Stimulated activated CD4-positive, alpha-beta T cell treated with anti-CD3 and anti-CD28 coated beads, Interleukin-1b, Interleukin-23, amount 100 ng/mL, for 24 hours (primary cell): ENCODE results near the gene ZNF107.
A peak's percentile ranks its signal among the peaks of the same experiment; 100 is the strongest.

Source experiments
- DNase-seq, 4 experiments: peaks; one replicate each; pipeline ENCODE4 v3.0.0-alpha.2; 2020; ENCODE audit warnings: low read depth in 4 of 4, low spot score in 1 of 4

The ZNF107 gene

DNA sequence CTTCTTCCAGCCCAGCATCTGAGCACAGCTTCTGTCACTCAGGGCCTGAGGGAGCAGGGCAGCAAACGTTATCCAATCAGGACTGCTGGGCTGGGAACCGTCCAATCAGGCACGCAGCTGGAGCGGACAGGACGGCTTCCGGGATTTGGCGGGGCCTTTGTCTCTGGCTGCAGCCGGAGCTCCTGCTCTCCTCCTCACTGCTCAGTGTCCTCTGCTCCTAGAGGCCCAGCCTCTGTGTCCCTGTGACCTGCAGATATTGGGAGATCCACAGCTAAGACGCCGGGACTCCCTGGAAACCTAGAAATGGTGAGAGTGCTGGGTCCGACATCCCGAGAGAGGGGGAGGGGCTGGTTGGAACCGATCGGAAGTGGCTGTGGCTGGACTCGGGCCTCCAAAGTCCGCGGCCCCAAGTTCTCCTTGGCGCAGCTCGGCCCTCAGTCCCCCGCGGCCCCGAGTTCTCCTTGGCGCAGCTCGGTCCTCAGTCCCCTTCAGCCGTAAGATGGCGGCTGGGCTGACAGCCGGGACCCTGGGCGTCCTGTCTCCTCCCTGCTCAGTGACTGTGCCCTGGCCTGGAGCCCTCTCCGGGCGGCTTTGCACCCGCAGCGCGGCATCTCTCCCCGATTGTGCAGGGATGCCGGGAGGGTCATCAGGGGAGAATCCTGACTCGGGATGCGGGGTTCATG is at the start of gene ZNF107:
ZNF107 (plus strand) TSS at position 154 of the 683 bp plus-strand sequence; CDS start at position 304, 150 bp downstream.
- DNase-seq: peak; percentile 43 to 76 (median 66)

DNA sequence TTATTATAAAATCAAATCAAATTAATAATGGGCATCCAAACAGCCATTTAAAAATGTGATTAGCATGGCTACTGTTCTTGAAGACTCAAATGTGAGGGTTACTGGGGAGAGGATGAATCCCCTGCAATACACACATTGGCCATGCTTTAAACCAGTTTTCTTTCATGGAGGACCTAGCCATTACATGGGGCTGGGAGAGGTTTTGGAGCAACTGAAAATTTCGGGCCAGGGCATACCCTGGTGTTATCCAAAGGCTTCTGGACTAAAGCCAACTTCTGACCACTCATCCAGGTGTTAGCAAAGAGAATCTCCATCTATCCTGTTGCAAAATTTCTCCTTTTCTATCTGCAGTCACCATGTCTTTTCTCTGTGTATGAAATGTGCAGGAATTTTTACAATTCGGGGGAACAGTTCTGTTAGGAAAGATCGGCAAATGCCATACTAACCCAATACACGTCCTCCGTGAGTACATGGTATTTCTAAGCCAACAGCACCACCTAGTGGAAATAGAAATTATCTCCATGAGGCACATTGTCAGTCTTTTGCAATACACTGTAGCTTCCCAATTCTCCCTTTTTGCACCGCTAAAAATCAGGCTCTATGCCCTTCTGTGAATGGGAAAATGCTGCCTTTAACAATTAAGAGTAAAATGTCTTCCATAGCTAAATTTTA is 47.0 kb upstream of the ZNF107 start:
- DNase-seq: no peak

DNA sequence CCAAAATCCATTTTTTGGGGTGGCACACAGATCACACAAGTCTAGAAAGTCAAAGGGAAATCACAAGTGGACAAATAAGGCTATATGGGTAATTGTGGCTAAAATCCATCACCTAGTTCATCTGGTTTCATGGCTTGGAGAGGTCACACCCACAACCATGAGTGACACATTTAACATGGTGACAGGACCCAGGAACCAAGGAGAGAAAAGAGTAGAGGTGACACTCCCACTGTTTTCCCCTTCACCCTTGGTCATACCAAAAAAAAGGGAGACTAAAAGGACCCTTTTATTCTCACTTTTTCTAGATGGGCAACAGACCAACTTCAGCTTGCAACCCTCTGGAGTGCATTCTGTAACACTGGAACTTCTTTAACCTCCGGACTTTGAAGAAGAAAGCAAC is 46.2 kb upstream of the ZNF107 start:
- no peak for DNase-seq

DNA sequence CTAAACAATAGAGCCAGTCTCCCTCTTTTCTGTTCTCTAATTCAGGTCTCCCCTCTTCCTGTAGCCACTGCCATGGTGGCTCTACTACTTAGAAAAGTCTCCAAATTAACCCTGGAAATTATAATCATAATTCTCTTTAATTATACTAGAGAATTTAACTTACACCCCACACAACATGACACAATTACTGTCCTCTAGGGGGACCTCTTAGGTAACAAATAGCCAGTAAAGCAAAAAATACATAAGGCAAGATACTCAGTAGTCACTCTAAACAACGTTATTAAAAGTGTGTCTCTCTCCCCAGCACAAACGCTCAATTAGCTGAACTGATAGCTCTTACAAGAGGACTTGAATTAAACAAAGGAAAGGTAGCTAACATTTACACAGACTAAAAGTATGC is 44.3 kb upstream of the ZNF107 start:
- DNase-seq: no peak

DNA sequence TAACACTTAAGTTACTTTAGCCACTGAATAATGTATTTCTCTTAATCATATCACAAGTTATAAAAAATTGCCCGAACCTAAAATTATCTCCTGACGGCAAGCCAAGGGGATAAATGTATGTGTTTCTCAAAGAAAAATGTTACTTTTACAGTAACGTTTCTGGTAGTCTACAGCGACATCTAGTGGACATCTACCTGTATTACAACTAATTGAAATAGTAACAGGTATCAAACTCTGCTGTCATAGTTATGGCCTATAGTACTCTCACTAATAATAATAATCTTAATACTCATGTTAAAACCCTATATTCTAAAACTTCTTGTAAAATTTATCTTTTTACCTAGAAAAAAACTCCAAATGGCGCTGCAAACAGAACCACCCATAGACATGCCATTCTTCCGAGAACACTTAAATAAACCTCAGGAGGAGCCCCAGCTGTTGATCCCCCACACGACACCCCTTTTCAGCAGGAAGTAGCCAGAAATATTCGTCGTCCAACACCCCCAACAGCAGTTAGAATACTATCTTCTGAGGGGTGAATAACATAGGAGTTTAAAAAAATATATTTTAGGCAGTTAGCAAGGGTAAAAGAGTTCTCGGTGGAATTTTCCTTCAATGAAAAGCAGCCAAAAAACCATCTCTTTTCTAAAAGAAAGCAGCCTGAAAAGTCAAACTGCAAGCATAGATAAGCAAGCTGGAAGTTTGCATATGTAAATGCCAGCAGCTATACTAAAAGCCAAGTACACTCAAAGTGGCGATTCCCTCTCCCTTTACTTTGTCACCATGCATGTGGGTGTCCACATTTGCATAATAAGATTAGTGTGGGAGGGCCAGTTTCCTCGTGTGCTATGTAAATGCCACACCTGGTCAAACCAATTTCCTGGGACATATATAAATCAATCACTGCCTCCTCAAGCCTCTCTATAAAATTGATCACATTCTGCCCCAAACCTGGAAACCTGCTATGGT is 40.5 kb upstream of the ZNF107 start:
- no peak for DNase-seq

DNA sequence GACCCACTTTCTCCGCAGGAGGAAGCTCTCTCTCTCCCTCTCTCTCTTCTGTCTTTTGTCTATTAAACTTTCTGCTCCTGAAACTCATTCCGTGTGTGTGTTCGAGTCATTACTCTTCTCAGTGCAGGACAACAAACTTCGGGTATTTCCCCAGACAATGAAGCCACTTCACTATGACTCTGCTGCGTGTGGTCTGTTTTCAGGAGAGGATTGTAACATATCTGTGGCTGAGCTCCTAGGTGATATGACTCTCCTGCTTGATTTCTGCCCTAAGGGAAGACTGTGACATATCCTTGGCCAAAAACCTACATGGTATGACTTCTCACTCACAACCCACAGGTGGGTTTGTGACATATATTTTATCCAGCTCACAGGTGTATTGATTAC is 39.9 kb upstream of the ZNF107 start:
- no peak for DNase-seq

DNA sequence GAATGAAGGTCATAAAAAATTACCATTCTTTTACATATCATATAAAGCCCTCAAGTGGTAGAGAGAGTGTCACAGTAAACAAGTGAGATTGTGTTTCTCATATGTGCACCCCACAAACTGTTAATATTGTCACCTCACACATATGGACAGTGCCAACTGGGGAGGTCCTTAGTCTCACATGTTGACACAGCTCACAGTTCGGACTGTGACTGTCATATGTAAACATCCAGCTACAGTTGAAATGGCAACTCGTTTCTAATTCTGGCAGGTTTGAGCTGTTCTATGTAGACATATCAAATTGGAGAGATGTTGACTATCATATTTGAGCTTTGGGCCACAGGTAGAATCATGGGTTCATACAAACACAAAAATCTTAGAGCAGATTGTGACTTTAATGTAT is 39.4 kb upstream of the ZNF107 start:
- DNase-seq: no peak

DNA sequence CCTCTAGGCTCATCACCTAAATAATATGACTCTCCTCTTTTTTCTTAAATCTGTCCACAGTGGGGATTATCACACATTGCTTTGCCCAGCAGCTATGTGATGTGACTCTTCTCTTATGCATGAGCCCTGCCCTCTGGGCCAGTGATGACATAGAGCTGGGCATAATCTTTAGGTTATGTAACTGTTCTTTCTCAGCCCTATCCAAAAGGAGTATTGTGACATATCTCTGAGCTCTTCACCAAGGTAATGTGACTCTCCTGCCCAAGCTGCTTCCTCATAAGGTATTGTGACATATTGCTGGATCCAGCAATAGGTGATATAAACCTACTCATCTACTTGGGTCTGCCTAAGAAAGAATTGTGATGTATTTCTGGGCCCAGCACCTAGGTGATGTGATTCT is 37.7 kb upstream of the ZNF107 start:
- no peak for DNase-seq

DNA sequence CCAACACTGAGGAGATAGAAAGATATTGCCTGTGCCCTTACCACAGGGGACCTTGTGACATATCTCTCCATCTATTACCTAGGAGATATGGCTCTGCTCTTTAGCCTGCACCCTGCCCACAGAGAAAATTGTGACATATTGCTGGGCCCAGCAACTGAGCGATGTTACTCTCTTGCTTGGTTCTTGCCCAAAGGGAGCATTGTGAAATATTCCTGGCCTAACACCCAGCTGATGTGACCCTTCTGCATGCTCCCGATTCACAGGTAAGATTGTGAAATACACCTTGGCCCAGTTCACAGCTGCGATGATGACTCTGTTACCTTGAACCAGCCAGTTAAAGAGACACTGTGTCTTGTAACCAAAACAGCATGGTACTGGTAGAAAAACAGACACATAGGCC is 37.2 kb upstream of the ZNF107 start:
- DNase-seq: no peak

DNA sequence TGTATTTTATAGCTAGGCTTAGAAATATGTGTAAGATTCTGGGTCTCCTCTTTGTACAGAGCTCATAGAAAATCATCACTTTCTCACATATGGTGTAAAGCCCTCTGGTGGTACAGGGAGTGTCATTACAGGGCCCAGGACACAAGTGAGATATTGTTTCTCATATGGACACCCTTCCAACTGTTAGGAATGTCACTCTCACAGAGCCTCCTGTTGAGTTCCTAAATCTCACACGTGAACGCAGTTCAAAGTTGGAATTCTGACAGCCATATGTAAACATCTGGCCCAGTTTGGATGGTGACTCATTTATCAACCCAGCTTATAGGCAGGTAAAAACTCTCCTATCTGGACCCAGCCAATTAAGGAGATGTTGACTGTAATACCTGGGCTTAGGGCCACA is 35.4 kb upstream of the ZNF107 start:
- DNase-seq: no peak

DNA sequence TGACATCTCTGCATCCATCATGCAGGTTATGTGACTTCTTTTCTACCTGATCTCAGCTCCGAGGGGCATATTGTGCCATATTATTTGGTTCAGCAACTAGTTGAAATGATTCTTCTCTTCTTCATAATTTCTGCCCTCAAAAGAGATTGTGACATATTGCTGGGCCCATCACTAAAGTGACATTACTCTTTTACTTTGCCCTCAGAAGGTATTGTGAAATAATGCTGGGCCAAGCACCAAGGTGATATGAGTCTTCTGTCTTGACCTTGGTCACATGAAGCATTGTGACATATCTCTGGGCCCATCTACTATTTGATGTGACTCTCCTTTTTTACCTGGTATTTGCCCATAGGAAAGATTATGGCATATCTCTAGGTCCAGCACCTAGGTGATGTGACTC is 33.9 kb upstream of the ZNF107 start:
- DNase-seq: no peak

DNA sequence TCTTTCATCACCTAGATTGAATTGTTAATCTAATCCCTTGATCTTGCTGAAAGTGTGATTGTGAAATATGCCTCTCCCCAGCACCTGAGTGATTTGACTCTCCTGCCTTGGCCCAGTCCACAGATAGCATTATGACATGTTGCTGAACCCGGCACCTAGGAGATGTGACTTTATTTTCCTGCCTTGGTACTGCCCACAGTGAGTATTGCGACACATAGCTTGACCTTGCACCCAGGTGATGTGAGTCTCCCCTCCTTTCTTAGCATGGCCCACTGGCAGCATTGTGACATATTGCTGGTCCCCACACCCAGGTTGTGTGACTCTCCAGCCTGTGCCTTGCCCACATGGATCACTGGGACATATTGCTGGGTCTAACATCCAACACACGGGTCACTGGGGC is 32.5 kb upstream of the ZNF107 start:
- no peak for DNase-seq

DNA sequence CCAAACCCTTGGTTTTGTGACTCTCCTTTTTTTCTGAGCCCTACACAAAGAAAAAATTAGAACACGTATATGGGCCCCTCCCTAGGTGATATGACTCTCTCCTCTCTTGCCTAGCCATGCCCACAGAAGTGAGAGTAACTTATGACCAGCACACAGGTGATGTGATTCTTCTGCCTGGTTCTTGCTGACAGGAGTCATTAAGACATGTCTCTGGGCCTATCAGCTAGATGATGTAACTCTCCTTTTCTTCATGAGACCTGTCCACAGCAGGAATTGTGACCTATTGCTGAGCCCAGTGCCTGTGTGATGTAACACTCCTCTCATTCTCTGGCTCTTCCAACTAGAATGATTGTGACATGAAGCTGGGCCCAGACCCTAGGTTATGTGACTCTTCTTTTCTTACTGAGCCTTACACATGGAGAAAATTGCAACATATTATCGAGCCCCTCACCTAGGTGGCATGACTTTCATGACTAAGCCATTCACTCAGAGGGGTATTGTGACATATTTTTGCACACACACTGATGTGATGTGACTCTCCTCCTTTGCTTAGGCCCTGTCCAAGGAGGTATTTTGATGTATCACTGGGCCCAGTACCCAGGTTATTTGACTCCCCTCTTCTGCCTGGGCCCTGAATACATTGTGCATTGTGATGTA is 31.4 kb upstream of the ZNF107 start:
- no peak for DNase-seq

DNA sequence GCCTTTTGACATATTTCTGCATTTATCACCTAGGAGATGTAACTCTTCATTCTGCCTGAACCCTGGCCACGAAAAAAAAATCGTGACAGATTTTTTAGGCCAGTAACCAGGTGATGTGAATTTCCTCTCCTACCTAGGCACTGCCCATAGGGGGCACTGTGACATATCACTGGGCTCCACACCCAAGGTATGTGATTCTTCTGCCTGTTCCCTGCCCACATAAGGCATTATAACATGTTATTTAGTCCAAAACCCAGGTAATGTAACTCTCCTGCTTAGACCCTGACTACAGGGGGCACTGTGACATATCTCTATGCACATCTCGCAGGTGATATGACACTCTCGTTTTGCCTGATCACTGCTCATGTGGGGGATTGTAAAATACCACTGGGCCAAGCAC is 29.5 kb upstream of the ZNF107 start:
- no peak for DNase-seq

DNA sequence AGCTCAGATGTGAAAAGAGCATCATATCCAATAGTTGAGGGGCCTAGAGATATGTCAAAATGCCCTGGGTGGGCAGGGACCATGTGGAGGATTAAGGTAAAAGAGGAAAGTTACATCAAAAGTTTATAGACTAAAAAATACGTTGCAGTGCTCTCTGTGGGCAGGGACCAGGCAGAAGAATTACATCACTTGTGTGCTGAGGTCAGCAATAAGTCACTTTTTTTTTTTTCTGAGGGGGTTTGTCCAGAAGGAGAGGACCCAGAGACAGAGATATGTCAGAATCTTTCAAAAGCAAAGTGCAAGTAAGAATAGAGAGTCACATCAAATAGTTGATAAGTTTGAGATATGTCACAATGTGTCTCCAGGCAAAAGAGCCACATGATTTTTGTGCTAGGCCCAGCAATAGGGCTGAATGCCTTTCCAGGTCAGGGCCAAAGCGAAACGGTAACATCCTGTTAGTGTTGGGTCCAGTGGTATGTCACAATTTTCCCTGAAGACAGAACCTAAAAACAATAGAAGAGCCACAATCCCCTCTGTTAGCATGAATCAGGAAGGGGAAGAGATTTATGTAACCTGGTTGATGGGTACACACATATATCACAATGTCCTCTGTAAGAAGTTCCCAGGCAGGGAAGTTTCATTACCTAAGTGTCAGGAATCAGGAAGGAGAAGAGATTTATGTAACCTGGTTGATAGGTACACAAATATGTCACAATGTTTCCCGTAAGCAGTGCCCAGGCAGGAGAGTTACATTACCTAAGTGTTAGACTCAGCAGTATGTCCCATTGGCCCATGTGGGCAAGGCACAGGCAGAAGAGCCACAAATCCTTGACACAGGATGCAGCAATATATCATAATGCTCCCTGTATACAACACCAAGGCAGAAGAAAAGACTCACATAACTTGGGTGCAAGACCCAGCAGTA is 28.1 kb upstream of the ZNF107 start:
- no peak for DNase-seq

DNA sequence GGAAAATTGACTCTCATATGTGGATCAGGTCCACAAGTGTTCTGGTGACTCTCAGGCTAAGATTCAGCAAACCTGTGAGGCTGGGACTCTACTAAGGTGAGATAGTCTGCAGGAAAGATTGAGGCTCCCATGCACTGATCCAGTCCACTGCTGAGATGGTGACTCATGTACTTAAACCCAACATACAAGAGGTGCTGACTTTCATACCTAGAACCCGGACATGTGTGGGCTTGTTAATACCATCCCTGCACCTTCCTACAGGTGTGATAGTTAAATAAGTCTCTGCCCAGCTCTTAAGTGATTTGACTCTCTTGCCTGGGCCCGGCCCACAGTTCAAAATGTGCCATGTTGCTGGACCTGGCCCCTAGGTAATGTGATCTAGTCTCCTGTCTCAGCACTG is 27.1 kb upstream of the ZNF107 start:
- no peak for DNase-seq

DNA sequence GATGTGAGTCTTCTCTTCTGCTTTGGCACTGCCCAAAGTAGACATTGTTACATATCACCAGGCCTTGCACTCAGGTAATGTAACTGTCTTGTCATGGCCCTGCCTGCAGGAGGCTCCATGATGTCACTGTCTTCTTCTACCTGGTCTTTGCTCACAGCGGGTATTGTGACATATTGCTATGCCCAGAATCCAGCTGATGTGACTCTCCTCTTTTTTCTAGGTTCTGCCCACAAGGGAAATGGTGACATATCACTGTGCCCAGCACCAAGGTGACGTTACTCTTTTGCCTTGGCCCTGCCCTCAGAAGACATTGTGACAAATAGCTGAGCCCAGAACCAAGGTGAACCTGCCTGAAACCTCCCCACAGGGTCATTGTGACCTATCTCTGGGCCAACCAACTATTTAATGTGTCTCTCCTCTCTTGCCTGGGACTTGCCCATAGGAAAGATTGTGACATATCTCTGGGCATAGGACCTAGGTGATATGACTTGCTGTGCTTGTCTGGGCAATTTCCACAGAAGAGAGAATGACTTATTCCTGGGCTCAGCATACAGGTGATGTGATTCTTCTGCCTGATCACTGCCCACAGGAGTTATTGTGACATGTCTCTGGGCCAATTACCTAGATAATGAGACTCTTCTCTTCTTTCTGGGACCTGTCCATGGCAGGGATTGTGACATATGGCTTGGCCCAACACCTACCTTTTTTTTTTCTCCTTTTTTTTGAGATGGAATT is 26.5 kb upstream of the ZNF107 start:
- DNase-seq: no peak

DNA sequence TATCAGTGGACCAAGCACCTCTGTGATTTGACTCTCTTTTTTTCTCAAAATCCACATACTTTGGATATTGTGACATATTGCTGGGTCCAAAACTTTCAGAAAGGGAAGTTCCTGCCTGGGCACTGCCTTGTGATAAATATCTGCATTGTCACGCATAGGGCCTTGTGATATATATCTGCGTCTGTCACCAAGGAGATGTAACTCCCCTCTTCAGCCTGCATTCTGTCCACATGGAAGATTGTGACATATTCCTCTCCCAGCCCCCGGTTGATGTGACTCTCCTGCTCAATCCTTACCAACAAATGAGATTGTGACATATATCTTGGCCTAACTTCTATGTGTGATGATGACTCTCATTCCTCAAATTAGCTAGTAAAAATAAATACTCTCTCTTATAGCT is 25.4 kb upstream of the ZNF107 start:
- no peak for DNase-seq

DNA sequence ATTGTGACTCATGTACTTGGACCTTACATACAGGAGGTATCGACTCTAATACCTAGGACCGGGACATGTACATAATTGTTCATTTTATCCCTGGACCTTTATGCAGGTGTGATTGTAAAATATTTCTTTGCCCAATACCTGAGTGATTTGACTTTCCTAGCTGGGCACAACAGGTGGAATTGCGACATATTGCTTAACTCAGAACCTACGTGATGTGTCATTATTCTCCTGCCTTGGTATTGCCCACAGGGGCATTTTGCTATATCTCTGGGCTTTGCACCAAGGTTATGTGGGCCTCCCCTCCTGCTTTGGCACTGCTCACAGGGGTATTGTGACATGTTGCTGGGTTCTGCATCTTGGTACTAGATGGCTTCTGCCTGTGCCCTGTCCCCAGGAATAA is 23.9 kb upstream of the ZNF107 start:
- no peak for DNase-seq

DNA sequence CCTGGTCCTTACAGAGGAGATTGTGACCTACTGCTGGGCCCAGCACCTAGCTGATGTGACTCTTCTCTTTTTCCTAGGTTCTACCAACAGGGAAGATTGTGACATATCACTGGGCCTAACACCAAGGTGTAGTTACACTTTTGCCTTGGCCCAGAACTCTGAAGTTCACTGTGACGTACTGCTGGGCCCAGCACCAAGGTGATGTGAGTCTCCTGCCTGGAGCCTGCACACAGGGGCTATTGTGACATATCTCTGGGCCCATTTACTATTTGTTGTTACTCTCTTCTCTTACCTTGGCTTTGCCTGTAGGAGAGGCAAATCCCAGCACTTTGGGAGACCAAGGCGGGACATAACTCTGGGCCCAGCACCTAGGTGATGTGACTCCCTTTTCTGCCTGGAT is 23.1 kb upstream of the ZNF107 start:
- DNase-seq: no peak
